Natural killer cell treated with Interleukin-12 subunit alpha and Interleukin-12 subunit beta and Interleukin-15 and Interleukin-18, amount 100 ng/mL, for 72 hours (primary cell): ENCODE measurements around the gene PGAM1. TPM values are rescaled to one million over a fixed set of nuclear protein-coding genes. Genes with fewer than 3 reads are reported as not detected.
"Not testable (repeated sequence)": the region's sequence is repeated elsewhere in the genome, so short reads cannot be mapped to it uniquely, and the experiment has no call there.

Experiments
- ATAC-seq, 2 donors: fragments of 150-1000 bp; cut with Tn5 transposase in 1 of 2; sonication (Bioruptor Pico), chemical (Tn5 transposase) in 1 of 2; 2 replicates each; pipeline ENCODE4 v1.10.0; 2021
- DNase-seq: peaks from one replicate; pipeline ENCODE4 v3.0.0; 2022; ENCODE audit warnings: low spot score
- H3K27ac Mint-ChIP-seq, 2 donors: 1 replicate in 1 of 2; 2 replicates in 1 of 2; pipeline ENCODE4 v1.8.0; 2022; ENCODE audit warnings: mixed read lengths in 2 of 2, mild to moderate bottlenecking in 1 of 2, moderate library complexity in 1 of 2
- H3K27me3 Mint-ChIP-seq, 2 donors: 1 replicate in 1 of 2; 2 replicates in 1 of 2; pipeline ENCODE4 v1.8.0; 2022; ENCODE audit warnings: mixed read lengths in 2 of 2
- H3K36me3 Mint-ChIP-seq: one replicate; pipeline ENCODE4 v1.8.0; 2022; ENCODE audit warnings: mixed read lengths
- H3K4me1 Mint-ChIP-seq, 2 donors: 1 replicate in 1 of 2; 2 replicates in 1 of 2; pipeline ENCODE4 v1.8.0; 2022; ENCODE audit warnings: low read depth in 2 of 2, mixed read lengths in 2 of 2, mild to moderate bottlenecking in 1 of 2
- H3K4me3 Mint-ChIP-seq: one replicate; pipeline ENCODE4 v1.8.0; 2022; ENCODE audit warnings: mixed read lengths
- H3K9me3 Mint-ChIP-seq: 2 replicates; pipeline ENCODE4 v1.8.0; 2022; ENCODE audit warnings: mixed read lengths
- total RNA-seq, 2 donors: library from RNA; stranded (reverse); gene quantifications; one replicate each; pipeline ENCODE4 v1.2.3, GENCODE V29; 2022

Gene PGAM1
- total RNA-seq, 2 donors from 2014 or later: 546 to 554 TPM

- peak overlapping the region in 1 of 2 donors; percentile 68 for H3K27ac Mint-ChIP-seq
- H3K9me3 Mint-ChIP-seq: no peaks in the 10 kb centered on the region
- H3K36me3 Mint-ChIP-seq: peaks cover 16% of the 10 kb centered on the region
- ATAC-seq (no peak), DNase-seq (no peak)
- no peak overlapping the region for H3K4me3 Mint-ChIP-seq
- no peaks in the 10 kb centered on the region for H3K27me3 Mint-ChIP-seq
- H3K4me1 Mint-ChIP-seq: peaks cover 8 to 10% of the 10 kb centered on the region in 2 donors
These were observed 28.5 kb downstream of the PGAM1 start for GRCh38 chr10:97454330-97455036.

GRCh38 chr10:97456034-97456685 is 30.2 kb downstream of the PGAM1 start:
- H3K4me1 Mint-ChIP-seq: peaks cover 0 to 2% of the 10 kb centered on the region in 2 donors
- no peak for DNase-seq
- no peaks in the 10 kb centered on the region for H3K9me3 Mint-ChIP-seq
- no peak for ATAC-seq
- peak overlapping the region in 1 of 2 donors; percentile 68 for H3K27ac Mint-ChIP-seq
- H3K4me3 Mint-ChIP-seq: no peak overlapping the region
- H3K27me3 Mint-ChIP-seq: no peaks in the 10 kb centered on the region
- peaks cover 23% of the 10 kb centered on the region for H3K36me3 Mint-ChIP-seq

GRCh38 chr10:97456686-97457065 is 30.7 kb downstream of the PGAM1 start:
- Mint-ChIP-seq H3K27ac (no peak overlapping the region), H3K4me3 (no peak overlapping the region), H3K9me3 (no peaks in the 10 kb centered on the region), H3K4me1 (peaks cover 0 to 2% of the 10 kb centered on the region in 2 donors), H3K36me3 (peaks cover 23% of the 10 kb centered on the region), H3K27me3 (no peaks in the 10 kb centered on the region)
- ATAC-seq (no peak), DNase-seq (no peak)

- DNase-seq (no peak), ATAC-seq (no peak)
- Mint-ChIP-seq H3K27ac (no peak overlapping the region), H3K27me3 (no peaks in the 10 kb centered on the region), H3K4me1 (peaks cover 0 to under 1% of the 10 kb centered on the region in 2 donors), H3K9me3 (no peaks in the 10 kb centered on the region), H3K36me3 (peaks cover 26% of the 10 kb centered on the region), H3K4me3 (no peak overlapping the region)
These were observed 33.1 kb downstream of the PGAM1 start for GRCh38 chr10:97459111-97459510.

- no peaks in the 10 kb centered on the region for H3K4me1 Mint-ChIP-seq
- no peak for ATAC-seq
- no peak overlapping the region for H3K4me3 Mint-ChIP-seq
- no peaks in the 10 kb centered on the region for H3K27me3 Mint-ChIP-seq
- DNase-seq: no peak
- no peaks in the 10 kb centered on the region for H3K9me3 Mint-ChIP-seq
- H3K27ac Mint-ChIP-seq: no peak overlapping the region
- peaks cover 29% of the 10 kb centered on the region for H3K36me3 Mint-ChIP-seq
These were observed 33.9 kb downstream of the PGAM1 start for GRCh38 chr10:97459933-97460332.

GRCh38 chr10:97462309-97462708 is 36.3 kb downstream of the PGAM1 start:
- H3K4me1 Mint-ChIP-seq: no peaks in the 10 kb centered on the region
- H3K9me3 Mint-ChIP-seq: no peaks in the 10 kb centered on the region
- H3K36me3 Mint-ChIP-seq: peaks cover 29% of the 10 kb centered on the region
- H3K27ac Mint-ChIP-seq: no peak overlapping the region
- ATAC-seq (no peak), DNase-seq (no peak)
- H3K27me3 Mint-ChIP-seq: no peaks in the 10 kb centered on the region
- no peak overlapping the region for H3K4me3 Mint-ChIP-seq

- Mint-ChIP-seq H3K27me3 (no peaks in the 10 kb centered on the region), H3K36me3 (peaks cover 23% of the 10 kb centered on the region), H3K27ac (peak overlapping the region in 1 of 2 donors; percentile 26), H3K9me3 (no peaks in the 10 kb centered on the region), H3K4me1 (no peaks in the 10 kb centered on the region), H3K4me3 (no peak overlapping the region)
- DNase-seq (no peak), ATAC-seq (peak; percentile 60 to 66)
These were observed 37.6 kb downstream of the PGAM1 start for GRCh38 chr10:97463363-97464132.

GRCh38 chr10:97464226-97464625 is 38.2 kb downstream of the PGAM1 start:
- H3K9me3 Mint-ChIP-seq: no peaks in the 10 kb centered on the region
- H3K36me3 Mint-ChIP-seq: peaks cover 16% of the 10 kb centered on the region
- peak overlapping the region in 1 of 2 donors; percentile 26 for H3K27ac Mint-ChIP-seq
- H3K27me3 Mint-ChIP-seq: no peaks in the 10 kb centered on the region
- ATAC-seq: no peak
- DNase-seq: no peak
- H3K4me1 Mint-ChIP-seq: no peaks in the 10 kb centered on the region
- no peak overlapping the region for H3K4me3 Mint-ChIP-seq

GRCh38 chr10:97465982-97466381 is 40.0 kb downstream of the PGAM1 start:
- H3K4me1 Mint-ChIP-seq: no peaks in the 10 kb centered on the region
- no peak for ATAC-seq
- H3K9me3 Mint-ChIP-seq: no peaks in the 10 kb centered on the region
- H3K27me3 Mint-ChIP-seq: no peaks in the 10 kb centered on the region
- no peak overlapping the region for H3K27ac Mint-ChIP-seq
- H3K36me3 Mint-ChIP-seq: peaks cover 6% of the 10 kb centered on the region
- no peak overlapping the region for H3K4me3 Mint-ChIP-seq
- no peak for DNase-seq

- peaks cover 0 to 1% of the 10 kb centered on the region in 2 donors for H3K4me1 Mint-ChIP-seq
- ATAC-seq (no peak), DNase-seq (no peak)
- H3K9me3 Mint-ChIP-seq: no peaks in the 10 kb centered on the region
- H3K27me3 Mint-ChIP-seq: no peaks in the 10 kb centered on the region
- H3K36me3 Mint-ChIP-seq: peaks cover 10% of the 10 kb centered on the region
- no peak overlapping the region for H3K27ac Mint-ChIP-seq
- no peak overlapping the region for H3K4me3 Mint-ChIP-seq
These were observed 40.8 kb downstream of the PGAM1 start for GRCh38 chr10:97466755-97467154.

- no peak for DNase-seq
- H3K4me1 Mint-ChIP-seq: peaks cover 0 to 3% of the 10 kb centered on the region in 2 donors
- H3K9me3 Mint-ChIP-seq: no peaks in the 10 kb centered on the region
- H3K27me3 Mint-ChIP-seq: no peaks in the 10 kb centered on the region
- no peak for ATAC-seq
- no peak overlapping the region for H3K4me3 Mint-ChIP-seq
- no peak overlapping the region for H3K27ac Mint-ChIP-seq
- peaks cover 13% of the 10 kb centered on the region for H3K36me3 Mint-ChIP-seq
These were observed 42.2 kb downstream of the PGAM1 start for GRCh38 chr10:97468162-97468561.

GRCh38 chr10:97468781-97469180 is 42.8 kb downstream of the PGAM1 start:
- DNase-seq, ATAC-seq, H3K27me3 Mint-ChIP-seq, H3K9me3 Mint-ChIP-seq, H3K4me3 Mint-ChIP-seq, H3K27ac Mint-ChIP-seq, H3K4me1 Mint-ChIP-seq: not testable (repeated sequence)
- H3K36me3 Mint-ChIP-seq: peaks cover 13% of the 10 kb centered on the region

GRCh38 chr10:97474918-97475317 is 48.9 kb downstream of the PGAM1 start:
- Mint-ChIP-seq H3K27ac (no peak overlapping the region), H3K9me3 (no peaks in the 10 kb centered on the region), H3K27me3 (no peaks in the 10 kb centered on the region), H3K4me3 (no peak overlapping the region), H3K36me3 (peaks cover 30% of the 10 kb centered on the region), H3K4me1 (peaks cover 0 to 6% of the 10 kb centered on the region in 2 donors)
- DNase-seq: no peak
- ATAC-seq: no peak
